Muscle layer of duodenum (tissue), 2 donors: Measurements from ENCODE around the gene SDR9C7.
"Not testable (repeated sequence)": the region's sequence is repeated elsewhere in the genome, so short reads cannot be mapped to it uniquely, and the experiment has no call there.

Experiments
- H3K27ac ChIP-seq: one replicate; pipeline ENCODE4 v1.7.0; 2013; ENCODE audit warnings: mild to moderate bottlenecking, low read length
- H3K27me3 ChIP-seq: one replicate; pipeline ENCODE4 v1.7.0; 2013; ENCODE audit warnings: low read depth, mild to moderate bottlenecking, control low read depth, low read length
- H3K36me3 ChIP-seq, 2 donors: one replicate each; pipeline ENCODE4 v1.7.0; 2013; ENCODE audit warnings: low read length in 2 of 2, control low read depth in 1 of 2, mild to moderate bottlenecking in 1 of 2; ENCODE audit not compliant: insufficient read depth in 2 of 2, control insufficient read depth in 1 of 2
- H3K4me1 ChIP-seq, 2 donors: one replicate each; pipeline ENCODE4 v1.7.0; 2013; ENCODE audit warnings: low read length in 2 of 2, mild to moderate bottlenecking in 2 of 2, control low read depth in 1 of 2, moderate library complexity in 1 of 2; ENCODE audit not compliant: insufficient read depth in 2 of 2, control insufficient read depth in 1 of 2
- H3K4me3 ChIP-seq, 2 donors: one replicate each; pipeline ENCODE4 v1.7.0; 2013; ENCODE audit warnings: low read length in 2 of 2, low read depth in 1 of 2, mild to moderate bottlenecking in 1 of 2
- H3K9me3 ChIP-seq, 2 donors: one replicate each; pipeline ENCODE4 v1.7.0; 2013; ENCODE audit warnings: low read length in 2 of 2, control low read depth in 1 of 2, mild to moderate bottlenecking in 1 of 2; ENCODE audit not compliant: control insufficient read depth in 1 of 2
- donor health status: healthy.

SDR9C7 gene

DNA sequence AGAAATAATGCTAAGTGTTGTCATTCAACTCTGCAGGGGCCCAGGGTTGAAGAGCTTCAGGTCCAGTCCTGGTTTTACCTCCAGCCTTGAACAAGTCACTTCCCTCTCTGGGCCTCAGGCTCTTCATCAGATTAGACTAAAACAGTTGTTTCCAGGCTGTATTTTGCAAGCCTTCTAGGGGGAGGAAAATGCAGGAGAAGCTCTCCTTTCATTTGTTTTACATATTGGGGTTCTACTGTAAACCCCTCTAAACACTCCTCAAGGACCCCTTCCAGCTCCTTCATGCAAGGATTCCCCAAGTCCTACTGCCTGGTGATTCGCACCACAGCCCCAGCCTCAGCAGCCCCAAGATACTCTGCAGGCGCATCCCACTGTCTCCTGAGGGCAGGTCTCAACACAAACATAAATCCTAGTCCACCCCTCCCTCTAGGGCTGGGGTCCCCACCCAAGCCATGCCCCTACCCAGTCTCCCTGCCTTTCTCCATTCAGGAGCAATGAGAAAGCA is 2.7 kb downstream of the SDR9C7 start:
- Histone ChIP-seq H3K4me1 (peaks cover 0 to 5% of the 10 kb centered on the region in 2 donors), H3K9me3 (no peaks in the 10 kb centered on the region), H3K27me3 (no peaks in the 10 kb centered on the region), H3K36me3 (no peaks in the 10 kb centered on the region), H3K4me3 (no peak overlapping the region), H3K27ac (no peak overlapping the region)

GRCh38 chr12:56930241-56930640 is 4.0 kb downstream of the SDR9C7 start:
- Histone ChIP-seq H3K9me3 (no peaks in the 10 kb centered on the region), H3K27ac (no peak overlapping the region), H3K4me3 (no peak overlapping the region), H3K4me1 (peaks cover 0 to 5% of the 10 kb centered on the region in 2 donors), H3K36me3 (no peaks in the 10 kb centered on the region), H3K27me3 (no peaks in the 10 kb centered on the region)

DNA sequence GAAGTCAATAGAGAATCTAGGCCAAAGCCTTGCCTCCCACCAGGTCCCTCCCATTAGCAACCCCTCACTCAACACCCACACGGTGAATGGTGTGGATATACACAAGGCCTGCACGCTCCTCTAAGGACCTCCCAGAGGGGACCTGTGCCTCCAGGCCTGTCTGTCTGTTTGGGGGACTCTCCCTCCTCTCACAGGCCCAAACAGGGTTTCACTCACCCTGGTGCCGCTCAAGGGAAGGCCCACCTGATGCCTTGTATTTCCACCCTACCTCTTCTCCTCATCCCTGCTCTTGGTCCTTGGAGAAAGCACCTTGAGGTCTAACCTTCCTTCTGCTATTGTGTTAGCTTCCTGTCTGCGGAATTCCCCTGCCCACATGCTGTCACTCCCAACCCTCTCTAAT is 4.4 kb downstream of the SDR9C7 start:
- no peaks in the 10 kb centered on the region for H3K36me3 ChIP-seq
- no peak overlapping the region for H3K27ac ChIP-seq
- peaks cover 0 to 5% of the 10 kb centered on the region in 2 donors for H3K4me1 ChIP-seq
- H3K4me3 ChIP-seq: no peak overlapping the region
- H3K27me3 ChIP-seq: no peaks in the 10 kb centered on the region
- H3K9me3 ChIP-seq: no peaks in the 10 kb centered on the region

DNA sequence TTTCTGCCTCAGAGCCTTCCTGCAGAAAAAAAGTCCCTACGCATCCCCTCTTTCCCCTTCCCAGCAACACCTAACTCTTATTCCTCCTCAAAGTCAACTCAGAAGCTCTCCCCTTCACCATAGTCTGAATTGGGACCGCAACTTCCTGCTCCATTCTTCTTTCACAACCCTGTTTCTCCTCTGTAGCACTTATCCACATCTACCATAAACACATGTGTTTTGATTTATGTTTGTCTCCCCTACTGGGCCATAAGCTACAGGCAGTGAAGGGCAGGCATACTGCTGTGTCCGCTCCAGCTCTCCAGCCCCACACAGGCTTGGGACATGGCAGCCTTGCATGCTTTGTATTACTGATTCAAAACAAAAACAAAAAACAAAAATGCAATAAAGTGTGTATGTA is 5.9 kb downstream of the SDR9C7 start:
- peaks cover 0 to 5% of the 10 kb centered on the region in 2 donors for H3K4me1 ChIP-seq
- H3K4me3 ChIP-seq: no peak overlapping the region
- no peaks in the 10 kb centered on the region for H3K36me3 ChIP-seq
- H3K9me3 ChIP-seq: no peaks in the 10 kb centered on the region
- H3K27ac ChIP-seq: no peak overlapping the region
- H3K27me3 ChIP-seq: no peaks in the 10 kb centered on the region

- Histone ChIP-seq H3K27me3 (no peaks in the 10 kb centered on the region), H3K4me3 (no peak overlapping the region), H3K9me3 (no peaks in the 10 kb centered on the region), H3K36me3 (no peaks in the 10 kb centered on the region), H3K27ac (no peak overlapping the region), H3K4me1 (peaks cover 0 to 5% of the 10 kb centered on the region in 2 donors)
Observed at GRCh38 chr12:56927281-56927680, 6.9 kb downstream of the SDR9C7 start.

GRCh38 chr12:56922031-56922430 is 12.2 kb downstream of the SDR9C7 start:
- H3K9me3 ChIP-seq: peaks cover 0 to 3% of the 10 kb centered on the region in 2 donors
- H3K4me1 ChIP-seq: no peaks in the 10 kb centered on the region
- no peaks in the 10 kb centered on the region for H3K36me3 ChIP-seq
- H3K27ac ChIP-seq: no peak overlapping the region
- no peaks in the 10 kb centered on the region for H3K27me3 ChIP-seq
- H3K4me3 ChIP-seq: no peak overlapping the region

DNA sequence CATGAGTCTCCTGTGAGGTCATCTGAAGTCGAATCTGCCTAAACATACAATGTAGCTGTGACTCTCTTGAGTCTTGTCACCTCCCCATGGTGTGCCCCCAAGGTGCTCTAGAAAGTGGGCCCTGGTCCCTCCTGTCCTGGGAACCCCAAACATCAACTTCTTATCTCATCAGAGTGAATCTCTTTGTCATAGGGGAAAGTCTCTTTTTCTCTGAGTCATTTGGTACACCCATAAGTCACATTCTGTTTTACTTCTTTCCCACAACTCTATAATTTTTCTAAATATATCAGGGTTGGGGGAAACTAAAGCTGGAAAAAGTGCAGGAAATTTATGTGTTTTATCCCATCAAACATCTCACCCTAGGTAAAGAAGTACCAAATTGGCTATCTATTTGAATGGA is 12.9 kb downstream of the SDR9C7 start:
- no peaks in the 10 kb centered on the region for H3K4me1 ChIP-seq
- H3K9me3 ChIP-seq: peaks cover 0 to 3% of the 10 kb centered on the region in 2 donors
- no peak overlapping the region for H3K4me3 ChIP-seq

GRCh38 chr12:56918139-56918538 is 16.1 kb downstream of the SDR9C7 start:
- H3K4me3 ChIP-seq, H3K9me3 ChIP-seq, H3K27ac ChIP-seq, H3K4me1 ChIP-seq, H3K27me3 ChIP-seq, H3K36me3 ChIP-seq: not testable (repeated sequence)

More for the DNA sequence above, 12.9 kb downstream of the SDR9C7 start:
- Histone ChIP-seq H3K36me3 (no peaks in the 10 kb centered on the region), H3K27me3 (no peaks in the 10 kb centered on the region), H3K27ac (no peak overlapping the region)

GRCh38 chr12:56916996-56917333 is 17.2 kb downstream of the SDR9C7 start:
- Histone ChIP-seq H3K4me3 (no peak overlapping the region), H3K27me3 (no peaks in the 10 kb centered on the region), H3K4me1 (no peaks in the 10 kb centered on the region), H3K27ac (no peak overlapping the region), H3K9me3 (peaks cover 0 to 3% of the 10 kb centered on the region in 2 donors), H3K36me3 (no peaks in the 10 kb centered on the region)

DNA sequence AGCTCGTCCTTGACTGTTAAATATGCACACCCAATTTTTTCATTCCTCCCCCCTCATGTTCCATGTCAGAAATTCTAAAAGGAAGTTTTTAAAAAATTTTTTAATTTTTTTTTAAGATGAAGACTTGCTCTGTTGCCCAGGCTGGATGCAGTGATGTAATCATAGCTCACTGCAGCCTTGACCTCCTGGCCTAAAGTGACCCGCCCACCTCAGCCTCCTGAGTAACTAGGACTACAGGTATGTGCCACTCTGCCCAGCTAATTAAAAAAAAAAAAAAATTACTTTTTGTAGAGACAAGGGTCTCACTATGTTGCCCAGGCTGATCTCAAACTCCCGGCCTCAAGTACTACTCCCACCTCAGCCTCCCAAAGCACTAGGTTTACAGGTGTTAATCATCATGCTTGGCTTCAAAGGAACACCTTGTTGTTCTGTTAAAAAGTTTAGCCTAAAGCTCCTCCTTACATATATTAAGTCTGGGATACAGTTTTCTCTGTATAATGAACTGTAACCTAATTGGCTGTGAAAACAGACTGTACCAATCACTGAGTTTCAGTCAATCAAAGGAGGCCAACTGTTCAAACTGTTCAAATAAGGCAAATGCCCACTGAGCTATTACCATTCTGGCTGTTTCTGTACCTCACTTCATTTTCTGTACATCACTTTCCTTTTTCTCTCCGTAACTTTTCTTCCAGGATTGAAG is 17.8 kb downstream of the SDR9C7 start:
- Histone ChIP-seq H3K27me3 (no peaks in the 10 kb centered on the region), H3K9me3 (peaks cover 0 to 3% of the 10 kb centered on the region in 2 donors), H3K4me1 (no peaks in the 10 kb centered on the region), H3K36me3 (no peaks in the 10 kb centered on the region), H3K4me3 (no peak overlapping the region), H3K27ac (no peak overlapping the region)

GRCh38 chr12:56914724-56915123 is 19.5 kb downstream of the SDR9C7 start:
- Histone ChIP-seq H3K36me3 (no peaks in the 10 kb centered on the region), H3K9me3 (peaks cover 0 to 2% of the 10 kb centered on the region in 2 donors), H3K27ac (no peak overlapping the region), H3K27me3 (no peaks in the 10 kb centered on the region), H3K4me3 (no peak overlapping the region), H3K4me1 (no peaks in the 10 kb centered on the region)

- Histone ChIP-seq H3K27me3 (no peaks in the 10 kb centered on the region), H3K9me3 (peaks cover 0 to 7% of the 10 kb centered on the region in 2 donors), H3K27ac (no peak overlapping the region), H3K4me1 (no peaks in the 10 kb centered on the region), H3K36me3 (no peaks in the 10 kb centered on the region), H3K4me3 (no peak overlapping the region)
Observed at GRCh38 chr12:56914256-56914655, 20.0 kb downstream of the SDR9C7 start.
